GM12878 (cell line): ENCODE measurements around the gene DAPK2. TPM values are rescaled to one million over a fixed set of nuclear protein-coding genes. Genes with fewer than 3 reads are reported as not detected.
A peak's percentile ranks its signal among the peaks of the same experiment; 100 is the strongest.

Experiments used
- ATF2 ChIP-seq: IDR thresholded peaks from 2 replicates; pipeline ENCODE4 v1.6.1; 2012; ENCODE audit warnings: low read length, inconsistent platforms
- ATF3 ChIP-seq: IDR thresholded peaks from 2 replicates; pipeline ENCODE4 v1.6.1; 2011; ENCODE audit warnings: low read depth, mild to moderate bottlenecking, low read length, moderate library complexity, borderline replicate concordance; ENCODE audit errors: extremely low read depth
- MEF2A ChIP-seq: IDR thresholded peaks from 2 replicates; pipeline ENCODE4 v1.6.1; 2011; ENCODE audit warnings: low read depth, mild to moderate bottlenecking, low read length, moderate library complexity; ENCODE audit not compliant: insufficient read depth
- MXI1 ChIP-seq: fragments of 150-350 bp; IDR thresholded peaks from 2 replicates; pipeline ENCODE4 v1.6.1; 2011; ENCODE audit warnings: low read depth, mild to moderate bottlenecking, inconsistent platforms, low read length, improper control_type of control experiment
- NFYA ChIP-seq: IDR thresholded peaks from 2 replicates; pipeline ENCODE4 v1.6.1; 2011; ENCODE audit warnings: low read depth, mild to moderate bottlenecking, low read length, improper control_type of control experiment, borderline replicate concordance
- NFYB ChIP-seq: IDR thresholded peaks from 2 replicates; pipeline ENCODE4 v1.6.1; 2011; ENCODE audit warnings: low read depth, mild to moderate bottlenecking, low read length, improper control_type of control experiment, moderate library complexity; ENCODE audit not compliant: insufficient read depth
- SMAD5 ChIP-seq: IDR thresholded peaks from 2 replicates; pipeline ENCODE4 v1.6.1; 2016; ENCODE audit warnings: antibody characterized with exemption, low read depth
- ZBTB11 ChIP-seq: fragments of 450-650 bp; formaldehyde crosslinking; IDR thresholded peaks from 2 replicates; pipeline ENCODE4 v1.5.0; 2022; ENCODE audit warnings: mild to moderate bottlenecking, missing genetic modification characterization
- ZBTB40 ChIP-seq: fragments of 450-650 bp; IDR thresholded peaks from 2 replicates; pipeline ENCODE4 v1.6.1; 2016; ENCODE audit warnings: mild to moderate bottlenecking, moderate library complexity, borderline replicate concordance
- ZNF207 ChIP-seq: fragments of 450-650 bp; IDR thresholded peaks from 2 replicates; pipeline ENCODE4 v1.6.1; 2014; ENCODE audit warnings: antibody characterized with exemption, mild to moderate bottlenecking, borderline replicate concordance
- polyA plus RNA-seq, 11 experiments: library from polyadenylated mRNA; depleted of rRNA in 4 of 11; unstranded in 6 of 11; stranded (reverse) in 5 of 11; fragments of >200 nt; fragmentation: Nextera tagmentation in 4 of 11; fragmentation: Illumina TruSeq in 1 of 11; extraction: Ambion mirVana in 4 of 11; extraction: Trizol in 1 of 11; gene quantifications; 1 replicate in 1 of 11; 2 replicates in 10 of 11; pipeline versions ENCODE4 v1.2.1 to v1.2.3, GENCODE V29; 2011 to 2016; ENCODE audit warnings: inconsistent platforms in 2 of 11, missing spikeins in 2 of 11, low read depth in 1 of 11
- total RNA-seq, 4 experiments: library from RNA; depleted of rRNA in 3 of 4; stranded (reverse); fragments of >200 nt in 3 of 4; fragmentation: Illumina TruSeq in 1 of 4; extraction: Trizol in 1 of 4; gene quantifications; 2 replicates each; pipeline versions ENCODE4 v1.2.1 to v1.2.3, GENCODE V29; 2013 to 2021

DAPK2 gene
- total and polyA plus RNA-seq, 10 of the 15 experiments (the other 5 are each of a cell fraction or from before 2014, with no cell fraction given) = 0.69 to 8.4 (median 4.1) TPM

GRCh38 chr15:63870487-63871209 is 175.6 kb downstream of the DAPK2 start (continued):
- peak; percentile 65; the same call in 1 of the 2 replicates for TF ChIP-seq ZBTB40
- TF ChIP-seq ZNF207 = no peak
- TF ChIP-seq ATF3 = no peak
- no peak for TF ChIP-seq NFYA
- TF ChIP-seq MXI1 = peak; percentile 95
- no peak for TF ChIP-seq ATF2
- 0 out of 2 replicates have a peak, but pooled peaks have one; percentile 23 for TF ChIP-seq MEF2A
- TF ChIP-seq SMAD5 = no peak
- TF ChIP-seq NFYB = no peak
- no peak for TF ChIP-seq ZBTB11 (CRISPR knock-in tag)
